ENCODE results near the gene AMIGO3.
A peak's percentile ranks its signal among the peaks of the same experiment; 100 is the strongest.
"Not testable (repeated sequence)": the region's sequence is repeated elsewhere in the genome, so short reads cannot be mapped to it uniquely, and the experiment has no call there.

AMIGO3 gene

DNA sequence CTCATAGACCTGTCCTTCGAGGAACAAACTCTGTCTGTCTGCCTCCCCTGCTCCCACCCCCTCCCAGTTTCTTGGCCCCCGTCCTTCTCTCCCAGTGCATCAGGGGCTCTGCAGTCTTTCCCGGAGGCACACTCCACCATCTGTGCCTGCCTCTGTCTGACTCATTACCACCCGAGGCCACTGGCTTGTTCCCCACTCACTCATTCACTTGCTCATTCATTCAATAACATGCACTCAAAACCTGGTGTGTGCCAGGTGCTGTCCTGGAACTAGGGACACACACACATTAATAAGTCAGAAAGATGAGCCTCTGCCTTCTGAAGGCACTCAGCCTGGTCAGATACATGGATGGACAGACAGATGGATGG is 12.4 kb downstream of the AMIGO3 start:
- no peak for DNase-seq

DNA sequence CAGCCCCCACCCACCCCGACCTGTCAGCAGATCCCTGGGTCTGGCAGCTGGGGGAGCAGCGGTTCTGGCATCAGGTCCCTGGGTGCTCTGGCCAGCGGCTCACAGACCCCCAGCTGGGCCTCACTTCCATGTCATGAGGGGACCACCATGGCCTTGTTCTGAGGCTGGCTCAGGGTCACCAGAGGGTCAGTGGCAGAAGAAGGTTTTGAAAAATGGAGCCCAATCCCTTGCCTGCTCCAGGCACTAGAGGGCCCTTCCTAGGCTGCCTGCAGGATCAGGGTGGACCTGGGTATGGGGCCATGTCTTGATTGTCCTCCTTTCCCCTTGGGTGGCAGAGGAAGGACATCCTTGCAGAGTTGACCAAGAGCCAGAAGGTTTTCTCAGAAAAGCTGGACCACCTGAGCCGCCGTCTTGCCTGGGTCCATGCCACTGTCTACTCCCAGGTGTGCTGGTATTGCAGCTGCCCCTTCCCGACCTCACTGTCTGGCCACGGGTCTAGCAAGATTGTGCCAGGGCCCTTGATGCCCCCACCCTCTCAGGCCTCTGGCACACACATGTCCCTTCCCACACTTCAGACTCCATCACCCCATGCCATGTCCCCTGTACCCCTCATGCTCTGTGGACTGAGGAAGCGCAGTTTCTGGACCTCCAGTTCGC is 12.9 kb downstream of the AMIGO3 start:
- no peak for DNase-seq

DNA sequence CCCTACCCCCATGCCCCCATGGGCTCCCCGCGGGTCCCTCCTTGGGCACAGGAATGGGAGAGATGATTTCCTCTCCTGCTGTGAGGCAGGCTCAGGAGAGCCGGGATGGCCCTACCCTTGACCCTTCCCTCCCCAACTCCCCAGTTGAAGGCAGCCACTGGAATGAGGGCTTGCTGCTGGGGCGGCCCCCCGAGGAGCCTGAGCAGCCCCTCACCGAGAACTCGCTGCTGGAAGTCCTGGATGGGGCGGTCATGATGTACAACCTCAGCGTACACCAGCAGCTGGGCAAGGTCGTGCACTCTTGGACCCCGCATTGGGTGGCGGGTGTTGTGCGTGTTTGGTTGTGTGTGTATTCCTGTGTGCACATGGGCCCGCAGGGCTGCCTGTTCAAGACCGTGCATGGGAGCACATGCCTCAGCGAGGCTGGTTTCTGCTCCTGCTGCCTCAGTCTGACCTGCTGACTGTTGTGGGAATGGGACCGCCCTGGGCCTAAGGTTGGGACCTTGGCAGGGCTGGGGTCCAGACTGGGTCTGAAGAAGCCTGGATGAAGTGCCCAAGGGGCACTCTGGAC is 14.0 kb downstream of the AMIGO3 start:
- DNase-seq = no peak

DNA sequence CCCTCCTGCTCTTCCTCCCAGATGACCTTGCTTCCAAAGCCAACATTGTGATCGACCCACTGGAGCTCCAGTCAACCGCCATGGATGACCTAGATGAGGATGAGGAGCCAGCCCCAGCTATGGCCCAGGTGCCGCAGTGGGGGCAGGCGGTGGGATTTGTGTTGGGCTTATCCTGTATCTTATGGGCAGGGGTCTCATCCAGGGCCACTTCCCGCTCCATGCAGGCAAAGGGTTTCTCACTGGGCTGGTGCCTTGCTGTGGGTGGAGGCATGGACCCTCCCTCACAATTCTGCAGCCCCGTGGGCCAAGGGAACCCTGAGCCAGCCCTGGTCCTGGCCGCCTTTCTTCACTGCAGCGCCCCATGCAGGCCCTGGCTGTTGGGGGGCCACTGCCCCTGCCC is 14.9 kb downstream of the AMIGO3 start:
- DNase-seq = no peak

DNA sequence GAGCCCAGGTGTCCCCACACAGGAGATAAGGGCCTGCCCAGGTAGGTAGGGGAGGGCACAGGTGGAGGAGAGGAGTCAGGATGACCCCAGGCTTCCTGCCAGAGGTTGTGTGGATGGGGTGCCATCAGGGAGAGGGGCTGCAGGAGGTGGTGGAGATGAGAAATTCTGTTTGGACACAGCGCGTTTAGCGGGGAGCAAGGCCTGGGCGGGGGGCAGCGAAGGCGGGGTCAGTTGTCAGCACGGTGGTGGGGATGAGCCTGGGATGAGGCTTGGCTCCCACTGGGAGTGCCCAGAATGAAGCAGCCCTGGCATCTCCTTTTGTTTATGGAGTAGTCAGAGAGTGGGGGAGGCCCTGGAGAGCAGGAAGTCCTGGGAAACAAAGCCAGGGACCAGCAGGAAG is 15.5 kb downstream of the AMIGO3 start:
- DNase-seq = no peak

DNA sequence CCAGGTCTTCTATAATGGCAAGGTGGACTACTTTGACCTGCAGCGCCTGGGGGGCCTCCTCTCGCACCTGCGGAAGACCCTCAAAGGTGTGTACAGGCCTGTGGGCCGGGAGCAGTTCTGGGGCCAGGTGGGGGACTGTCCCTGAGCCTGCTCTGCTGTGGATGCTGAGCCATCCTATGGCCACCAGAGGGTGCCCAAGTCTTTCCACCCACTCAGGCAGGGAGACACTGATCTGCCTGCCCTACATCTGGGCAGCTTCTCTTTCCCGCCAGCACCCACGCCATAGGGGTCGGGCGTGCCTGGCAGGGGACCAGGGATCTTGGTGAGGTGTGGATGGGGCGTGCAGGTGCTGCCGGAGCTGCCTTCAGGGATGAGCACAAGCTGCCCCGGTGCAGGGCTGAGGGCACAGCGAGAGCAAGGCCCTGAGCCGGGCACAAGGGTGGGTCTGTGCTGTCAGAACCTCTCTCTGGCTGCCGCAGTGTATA is 16.0 kb downstream of the AMIGO3 start:
- DNase-seq = peak; percentile 30

DNA sequence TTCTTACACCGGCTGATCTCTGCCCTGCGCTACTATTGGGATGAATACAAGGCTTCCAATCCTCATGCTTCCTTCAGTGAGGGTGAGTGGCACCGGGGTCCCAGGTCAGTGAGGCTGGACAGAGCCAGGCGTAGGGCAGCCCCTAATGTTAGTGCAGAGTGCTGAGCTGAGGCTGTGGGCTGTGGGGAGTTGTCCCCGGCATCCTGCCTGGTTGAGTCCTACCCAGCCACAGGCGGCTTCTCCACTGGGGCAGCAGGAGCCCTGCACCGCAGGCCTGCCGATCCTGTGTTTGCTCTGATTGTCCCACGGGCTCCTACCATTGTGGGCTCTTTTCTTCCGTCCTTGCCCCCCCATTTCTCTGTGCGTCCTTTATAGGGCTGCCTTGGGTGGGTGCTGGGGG is 16.8 kb downstream of the AMIGO3 start:
- no peak for DNase-seq

DNA sequence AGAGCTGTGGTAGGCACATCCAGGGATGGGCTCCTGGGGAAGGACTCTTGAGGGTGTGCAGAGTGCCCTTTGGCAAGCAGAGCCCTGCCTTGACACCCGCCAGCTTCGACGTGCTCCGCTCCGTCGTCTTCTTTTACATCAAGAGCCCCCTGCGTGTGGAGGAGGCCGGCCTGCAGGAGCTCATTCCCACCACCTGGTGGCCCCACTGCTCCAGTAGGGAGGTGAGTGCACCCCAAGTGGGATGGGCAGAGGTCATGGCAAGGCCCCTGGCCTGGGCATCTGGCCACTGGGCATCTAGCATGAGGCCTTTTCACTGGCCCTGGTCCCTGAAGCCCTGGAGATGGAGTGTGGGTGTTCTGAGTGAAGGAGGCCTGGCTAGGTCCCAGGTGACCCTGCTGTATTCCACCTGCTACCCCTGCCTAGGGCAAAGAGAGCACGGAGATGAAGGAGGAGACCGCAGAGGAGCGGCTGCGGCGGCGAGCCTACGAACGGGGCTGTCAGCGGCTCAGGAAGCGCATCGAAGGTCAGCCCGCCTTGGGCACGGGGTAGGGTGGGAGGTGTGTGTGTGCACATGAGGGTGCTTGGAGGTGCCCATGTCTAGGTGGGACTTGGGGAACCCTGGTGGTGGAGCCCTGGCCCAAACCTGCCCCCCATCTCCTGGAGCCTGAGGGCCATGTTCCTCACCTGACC is 18.0 kb downstream of the AMIGO3 start:
- DNase-seq = no peak

DNA sequence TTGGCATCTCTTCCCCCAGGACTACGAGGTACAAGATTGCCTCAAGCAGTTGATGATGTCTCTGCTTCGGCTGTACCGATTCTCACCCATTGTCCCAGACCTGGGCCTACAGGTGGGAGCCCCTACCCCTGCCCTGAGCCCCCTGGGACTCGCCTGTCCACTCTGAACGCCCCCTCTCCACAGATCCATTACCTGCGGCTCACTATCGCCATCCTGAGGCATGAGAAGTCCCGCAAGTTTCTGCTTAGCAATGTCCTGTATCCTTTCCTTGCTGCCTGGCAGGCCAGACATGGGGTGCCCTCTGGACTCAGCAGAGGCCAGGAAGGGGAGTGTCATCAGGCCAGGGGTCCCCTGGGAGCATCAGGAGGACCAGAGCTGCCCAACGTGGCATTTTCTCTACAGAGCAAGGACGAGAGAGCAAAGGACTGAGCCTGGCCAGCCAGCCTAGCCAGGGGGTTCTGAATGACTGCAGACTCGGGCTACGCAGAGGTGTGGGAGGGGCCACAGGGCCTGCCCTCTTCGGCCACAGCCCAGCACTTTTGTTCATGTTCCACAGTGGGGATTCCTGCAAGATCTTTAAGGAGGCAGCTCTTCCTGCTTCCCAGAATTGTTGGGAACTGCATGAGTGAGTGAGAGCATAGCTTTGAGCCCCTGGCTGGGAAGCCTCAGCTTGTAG is 18.9 kb downstream of the AMIGO3 start:
- DNase-seq = no peak

DNA sequence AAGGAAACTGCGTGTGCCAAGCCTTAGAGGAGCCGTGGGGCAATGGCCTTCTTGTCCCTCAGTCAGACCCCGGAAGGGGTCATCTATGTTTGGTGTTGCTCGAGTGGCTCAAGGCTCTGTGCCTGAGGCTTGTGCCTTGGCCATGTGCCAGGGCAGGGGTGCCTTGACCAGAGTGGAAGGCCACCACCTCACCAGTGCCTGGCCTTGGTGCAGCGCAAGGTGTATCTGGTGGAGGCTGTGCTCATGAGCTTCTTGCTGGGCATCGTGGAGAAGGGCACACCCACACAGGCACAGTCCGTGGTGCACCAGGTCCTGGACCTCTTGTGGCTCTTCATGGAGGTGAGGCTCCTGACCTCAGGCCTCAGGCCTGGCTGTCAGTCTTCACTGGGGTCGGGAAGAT is 19.5 kb downstream of the AMIGO3 start:
- no peak for DNase-seq

DNA sequence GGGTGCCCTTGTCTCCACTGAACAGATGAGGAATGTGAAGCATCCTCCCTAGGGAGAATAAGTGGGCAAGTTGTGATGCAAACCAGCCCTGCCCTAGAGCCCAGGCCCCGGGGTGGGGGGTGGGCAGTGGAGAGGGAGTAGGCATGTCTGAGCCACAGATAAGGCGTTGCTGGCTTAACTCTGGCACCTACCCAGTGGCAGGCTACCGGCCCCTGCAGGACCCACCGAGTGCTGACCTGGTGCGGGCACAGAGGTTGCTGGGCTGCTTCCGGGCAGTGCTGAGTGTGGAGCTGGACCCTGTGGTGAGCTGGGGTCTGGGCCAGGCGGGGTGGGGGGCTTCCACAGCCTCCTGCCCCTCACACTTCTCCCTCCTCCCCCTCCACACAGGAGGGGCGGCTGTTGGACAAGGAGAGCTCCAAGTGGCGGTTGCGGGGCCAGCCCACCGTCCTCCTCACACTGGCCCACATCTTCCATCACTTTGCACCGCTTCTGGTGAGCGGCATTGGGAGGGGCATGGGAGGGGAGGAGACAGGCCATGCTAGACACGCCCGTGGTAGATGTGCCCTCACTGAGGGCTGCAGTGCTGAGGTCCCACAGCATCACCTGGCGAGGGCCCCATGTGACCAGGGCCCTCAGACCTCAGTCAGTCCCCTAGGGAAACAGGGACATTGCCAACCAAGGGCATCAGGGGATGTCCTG is 20.1 kb downstream of the AMIGO3 start:
- DNase-seq = no peak

DNA sequence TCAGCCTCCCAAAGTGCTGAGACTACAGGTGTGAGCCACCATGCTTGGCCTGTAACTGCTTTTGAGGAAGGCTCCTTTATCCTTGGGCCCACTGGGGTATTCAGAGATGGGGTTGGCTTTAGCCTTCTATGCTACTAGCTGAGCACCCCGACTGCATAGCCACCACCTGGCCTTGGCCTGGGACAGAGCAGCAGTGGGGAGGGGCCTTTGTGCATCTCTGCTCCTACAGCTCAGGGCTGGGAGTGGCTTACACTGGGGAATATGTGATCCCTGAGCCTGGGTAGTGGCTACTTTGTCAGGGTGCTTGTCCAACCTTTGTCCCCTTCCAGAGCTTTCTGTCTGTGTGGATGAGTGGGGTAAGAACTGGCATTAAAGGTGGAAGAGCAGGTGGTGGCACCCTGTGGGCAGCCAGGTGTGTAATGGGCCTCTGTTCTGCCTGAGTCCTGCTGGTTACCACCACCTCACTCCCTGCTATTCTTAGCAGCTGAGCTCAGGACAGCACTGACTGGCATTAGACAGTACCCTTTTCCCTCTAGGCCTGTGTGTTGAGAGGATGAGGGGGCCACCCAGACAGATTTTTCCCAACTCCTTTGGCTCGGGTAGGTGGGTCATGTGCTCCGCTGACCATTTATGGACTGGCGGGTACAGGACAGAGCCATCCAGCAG is 24.0 kb downstream of the AMIGO3 start:
- not testable (repeated sequence) for DNase-seq

DNA sequence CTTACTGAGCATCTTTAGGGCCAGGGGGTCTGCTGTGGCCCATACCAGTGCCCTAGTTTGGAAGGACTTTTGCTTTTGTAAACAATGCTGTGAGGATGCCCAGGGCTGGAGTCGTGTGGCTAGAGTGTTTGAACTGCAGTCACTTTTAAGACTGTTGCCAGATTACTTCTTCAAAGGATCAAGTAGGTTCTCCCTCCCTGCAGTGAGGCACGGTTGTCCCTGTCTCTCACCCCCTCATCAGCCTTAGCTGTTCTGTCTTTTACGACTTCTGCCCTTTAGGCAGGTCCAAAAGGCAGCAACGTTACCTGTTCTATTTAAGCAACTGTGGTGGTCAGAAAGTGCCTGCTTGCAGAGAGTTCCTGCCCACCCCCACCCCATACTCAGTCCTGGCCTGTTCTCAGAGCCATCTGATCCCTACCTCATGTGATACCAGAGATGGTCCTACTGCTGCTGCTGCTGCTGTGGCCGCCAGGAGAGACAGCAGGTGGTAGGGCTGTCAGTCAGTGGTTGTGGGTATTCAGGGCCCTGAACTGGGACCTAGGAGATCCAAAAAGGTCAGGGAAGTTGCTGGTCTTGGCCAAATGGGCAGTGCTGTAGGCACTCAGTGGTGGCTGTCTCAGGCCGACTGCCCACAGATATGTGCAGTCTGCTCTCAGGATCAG is 24.9 kb downstream of the AMIGO3 start:
- DNase-seq = not testable (repeated sequence)

DNA sequence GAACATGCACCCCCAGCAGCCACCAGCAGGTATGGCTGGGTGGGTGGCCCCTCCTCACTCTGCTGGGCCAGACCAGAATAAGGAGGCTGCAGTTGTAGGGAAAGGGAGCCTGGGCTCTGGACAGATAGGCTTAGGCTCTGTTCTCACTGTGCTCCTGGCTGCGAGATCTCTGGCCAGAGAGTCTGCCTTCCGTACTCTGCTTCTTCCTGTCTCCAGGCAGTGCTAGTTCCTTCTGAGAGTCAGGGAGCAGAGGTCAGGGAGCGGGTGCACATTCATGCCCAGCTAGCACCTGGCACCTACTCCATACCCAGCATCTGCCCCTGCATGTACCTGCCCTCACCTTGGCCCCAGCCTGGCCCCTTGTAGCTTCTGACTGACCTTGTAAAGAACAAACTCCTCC is 28.0 kb downstream of the AMIGO3 start:
- not testable (repeated sequence) for DNase-seq

DNA sequence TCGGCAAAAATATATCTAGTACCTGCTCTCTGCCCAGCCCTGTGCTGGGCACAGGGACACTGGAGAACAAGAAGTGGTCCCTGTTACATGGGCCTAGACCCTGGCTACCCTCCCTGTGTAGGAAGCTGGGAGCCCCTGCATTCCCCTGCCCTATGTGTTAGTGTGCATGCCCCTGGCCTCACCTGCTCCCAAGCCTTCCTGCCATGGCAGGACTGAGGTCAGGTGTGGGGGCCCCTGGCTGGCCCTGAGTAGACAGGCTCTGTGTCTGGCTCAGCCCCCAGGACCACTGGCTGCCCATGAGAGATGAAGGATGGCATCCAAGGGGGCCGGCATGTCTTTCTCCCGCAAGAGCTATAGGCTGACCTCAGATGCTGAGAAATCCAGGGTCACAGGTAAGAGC is 28.6 kb downstream of the AMIGO3 start:
- DNase-seq = not testable (repeated sequence)

DNA sequence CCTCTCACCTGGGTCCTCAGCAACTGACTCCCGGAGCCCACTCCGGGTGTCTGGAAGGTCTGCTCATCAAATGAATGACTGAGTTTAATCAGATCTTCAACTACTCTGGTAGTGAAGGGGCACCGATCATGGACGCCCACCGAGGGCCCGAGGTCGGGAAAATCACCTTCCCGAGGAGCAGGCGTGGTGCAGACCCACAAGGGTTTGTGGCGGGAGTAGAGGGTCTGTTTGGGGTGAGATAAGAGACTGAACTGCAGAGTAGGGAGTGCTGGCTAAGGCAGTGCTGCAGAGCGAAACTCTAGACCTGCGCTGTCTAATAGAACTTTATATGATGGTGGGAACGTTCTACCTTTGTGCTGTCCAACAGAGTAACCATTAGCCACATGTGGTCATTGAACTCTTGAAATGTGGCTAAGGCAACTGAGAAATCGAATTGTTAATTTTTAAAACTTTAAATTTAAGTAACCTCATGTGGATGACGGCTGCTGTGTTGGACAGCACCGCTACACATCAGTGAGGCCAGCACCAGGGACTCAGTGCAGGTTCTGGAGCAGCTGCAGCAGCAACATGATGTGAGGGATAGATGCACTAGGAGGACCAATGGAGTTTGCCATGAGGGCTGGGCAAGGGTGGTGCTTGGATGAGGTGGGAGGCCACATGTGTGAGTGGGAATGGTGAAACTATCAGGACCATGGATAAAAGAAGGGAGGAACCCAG is 29.4 kb downstream of the AMIGO3 start:
- DNase-seq = not testable (repeated sequence)

DNA sequence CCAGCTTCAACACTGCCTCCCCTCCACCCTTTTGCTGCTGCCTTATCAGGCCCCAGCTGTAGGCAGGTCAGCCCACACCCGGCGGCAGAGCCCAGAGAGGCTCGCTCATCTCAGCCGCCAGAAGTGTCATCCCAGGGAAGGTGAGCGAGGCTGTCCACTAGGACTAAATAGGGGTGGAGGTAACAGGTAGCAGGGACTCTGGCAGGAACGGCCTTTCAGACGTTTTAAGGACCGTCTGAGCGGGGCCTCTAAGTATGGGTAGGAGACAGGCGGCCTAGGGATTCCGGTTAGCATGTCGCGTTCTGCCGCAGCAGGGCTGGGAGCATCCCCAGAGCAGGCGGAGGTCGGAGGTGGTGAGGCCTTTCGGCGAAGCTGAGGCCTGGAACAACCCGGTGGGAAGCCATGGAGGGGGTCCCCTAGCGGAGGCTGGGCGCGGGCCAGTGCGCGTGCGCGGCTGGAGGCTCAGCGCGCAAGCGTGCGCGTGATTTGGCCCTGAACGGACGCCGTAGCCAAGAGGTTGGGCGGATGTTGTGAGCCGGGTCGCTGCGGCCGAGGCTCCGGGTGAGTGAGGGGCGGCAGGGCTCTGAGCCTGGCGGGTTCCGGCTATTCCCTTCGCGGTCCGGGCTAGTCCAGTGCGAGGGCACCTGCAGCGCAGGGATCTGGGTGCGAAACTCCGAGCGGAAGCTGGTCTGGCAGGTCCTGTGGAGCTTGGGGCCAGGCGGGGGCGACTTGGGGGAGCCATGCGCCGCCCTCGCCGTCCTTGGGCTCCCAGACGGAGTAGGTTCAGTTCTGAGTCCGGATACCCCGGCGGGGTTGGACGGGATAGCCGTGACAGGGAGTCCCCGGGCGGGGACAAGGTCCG is 30.2 kb downstream of the AMIGO3 start, which contains the start of the genes MST1 and RNF123:
TSS of gene MST1 (minus strand) at position 429 of the 862 bp plus-strand sequence. CDS start 783 bp downstream, outside the sequence.
TSS of gene RNF123 (plus strand) at position 512 of the 862 bp plus-strand sequence. CDS start 1,609 bp downstream, outside the sequence.
- no peak for DNase-seq

DNA sequence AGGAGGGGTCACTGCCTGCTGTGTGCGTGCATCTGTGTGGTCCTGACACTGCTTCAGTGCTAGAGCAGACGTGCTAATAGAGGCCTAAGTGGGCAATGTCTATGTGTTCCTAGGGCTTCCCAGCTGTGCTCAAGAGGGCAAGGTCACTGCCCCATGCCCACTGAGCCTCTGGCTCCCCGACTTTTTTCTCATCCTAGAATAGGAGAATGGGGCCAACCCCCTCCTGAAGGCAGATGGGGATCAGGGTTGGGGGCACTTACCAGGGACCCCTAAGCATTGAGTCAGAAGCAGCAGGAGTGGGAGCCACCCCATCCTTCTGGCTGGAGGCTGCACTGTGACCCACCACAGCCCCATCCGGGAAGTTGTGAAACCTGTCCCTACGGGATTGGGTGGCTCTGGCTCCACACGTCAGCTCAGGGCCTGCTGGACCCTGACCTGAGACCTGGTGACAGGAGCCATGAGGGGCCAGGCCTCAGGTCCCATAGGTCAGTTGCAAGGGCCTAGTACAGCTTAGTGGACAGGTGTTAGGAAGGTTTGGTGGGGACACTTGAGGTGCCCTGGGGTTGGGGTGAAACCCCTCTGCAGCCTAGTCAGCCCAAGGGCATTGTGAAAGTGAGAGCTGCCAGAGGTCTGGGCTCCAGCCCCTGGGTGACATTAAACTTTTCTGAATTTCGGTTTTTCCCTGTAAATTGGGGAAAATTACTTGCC is 31.0 kb downstream of the AMIGO3 start:
- DNase-seq = not testable (repeated sequence)

DNA sequence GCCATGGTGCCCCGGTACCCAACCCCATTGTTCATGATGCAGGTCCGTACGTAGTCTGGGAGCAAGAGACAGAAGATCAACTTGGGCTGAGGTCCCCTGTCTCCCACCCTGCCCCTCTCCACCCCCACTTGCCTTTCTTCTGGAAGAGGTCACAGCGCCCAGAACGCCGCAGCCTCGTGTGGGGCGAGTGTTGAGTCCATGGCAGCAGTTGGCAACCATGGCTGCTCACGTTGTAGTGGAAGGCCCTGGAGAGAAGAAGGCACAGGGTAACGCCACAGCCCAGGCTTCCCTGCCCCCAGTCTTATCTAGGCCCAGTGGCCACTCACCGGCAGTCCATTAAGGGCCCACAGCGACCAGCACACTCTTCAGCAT is 32.1 kb downstream of the AMIGO3 start:
- DNase-seq = not testable (repeated sequence)
